Activated CD8-positive, alpha-beta memory T cell treated with anti-CD3 and anti-CD28 coated beads, Interleukin-2, amount 10 ng/mL, durations not matched to agents 7 days and 5 days (primary cell): ENCODE data around the gene HINT1. TPM values are rescaled to one million over a fixed set of nuclear protein-coding genes. Genes with fewer than 3 reads are reported as not detected.
A peak's percentile ranks its signal among the peaks of the same experiment; 100 is the strongest.
"Not testable (repeated sequence)": the region's sequence is repeated elsewhere in the genome, so short reads cannot be mapped to it uniquely, and the experiment has no call there.

ENCODE experiments used
- ATAC-seq: fragments of 150-1000 bp; cut with Tn5 transposase; one replicate; pipeline ENCODE4 v1.10.0; 2021; ENCODE audit warnings: moderate library complexity
- CTCF ChIA-PET: fragments of 350-600 bp; sonication (Branson Sonifier 250); formaldehyde crosslinking; loops from one replicate; lab custom pipeline; 2021; ENCODE audit warnings: antibody characterized with exemption; lab: Charles Lee
- DNase-seq: peaks from one replicate; pipeline ENCODE4 v3.0.0-alpha.2; 2020
- H3K27ac Mint-ChIP-seq: one replicate; pipeline ENCODE4 v1.8.0; 2021; ENCODE audit warnings: mild to moderate bottlenecking, mixed read lengths
- H3K27me3 Mint-ChIP-seq: one replicate; pipeline ENCODE4 v1.8.0; 2021; ENCODE audit warnings: mixed read lengths
- H3K36me3 Mint-ChIP-seq: one replicate; pipeline ENCODE4 v1.8.0; 2021; ENCODE audit warnings: mild to moderate bottlenecking, mixed read lengths
- H3K4me1 Mint-ChIP-seq: one replicate; pipeline ENCODE4 v1.8.0; 2021; ENCODE audit warnings: mixed read lengths
- H3K4me3 Mint-ChIP-seq: one replicate; pipeline ENCODE4 v1.8.0; 2021; ENCODE audit warnings: mild to moderate bottlenecking, moderate library complexity, mixed read lengths
- H3K9me3 Mint-ChIP-seq: one replicate; pipeline ENCODE4 v1.8.0; 2022; ENCODE audit warnings: low read depth, mixed read lengths
- total RNA-seq, 2 experiments: library from RNA; stranded (reverse); gene quantifications; one replicate each; pipeline ENCODE4 v1.2.3, GENCODE V29; 2021

The HINT1 gene
- total RNA-seq, 2 experiments from 2014 or later, result 261 to 288 TPM

- not testable (repeated sequence) for H3K27me3 Mint-ChIP-seq, H3K36me3 Mint-ChIP-seq, H3K4me1 Mint-ChIP-seq
Observed at GRCh38 chr5:131133091-131133490, 32.0 kb downstream of the HINT1 start.

GRCh38 chr5:131129306-131129705 lies 35.8 kb downstream of the HINT1 start:
- no peak overlapping the region for H3K27ac Mint-ChIP-seq
- no peaks in the 10 kb centered on the region for H3K27me3 Mint-ChIP-seq
- H3K4me1 Mint-ChIP-seq, result peaks cover 3% of the 10 kb centered on the region
- CTCF ChIA-PET, result no interaction called here
- ATAC-seq, result no peak
- H3K4me3 Mint-ChIP-seq, result no peak overlapping the region
- peaks cover 9% of the 10 kb centered on the region for H3K9me3 Mint-ChIP-seq
- H3K36me3 Mint-ChIP-seq, result peaks cover 4% of the 10 kb centered on the region
- DNase-seq, result no peak

More at GRCh38 chr5:131133091-131133490, 32.0 kb downstream of the HINT1 start:
- ATAC-seq, H3K4me3 Mint-ChIP-seq, H3K27ac Mint-ChIP-seq, H3K9me3 Mint-ChIP-seq, CTCF ChIA-PET, DNase-seq: not testable (repeated sequence)

- not testable (repeated sequence) for H3K27me3 Mint-ChIP-seq, H3K27ac Mint-ChIP-seq, H3K36me3 Mint-ChIP-seq, ATAC-seq, DNase-seq, H3K4me1 Mint-ChIP-seq, H3K4me3 Mint-ChIP-seq
- H3K9me3 Mint-ChIP-seq, result peaks cover 13% of the 10 kb centered on the region
- CTCF ChIA-PET, result interaction anchor here (0.6 kb wide), 1 partner anchor 254 kb away, joined by 4 read pairs; no protein-coding TSS in a partner anchor
Observed at GRCh38 chr5:131127244-131127643, 37.8 kb downstream of the HINT1 start.

- H3K27me3 Mint-ChIP-seq, result peaks cover 6% of the 10 kb centered on the region
- peaks cover 2% of the 10 kb centered on the region for H3K4me1 Mint-ChIP-seq
- H3K9me3 Mint-ChIP-seq, result no peaks in the 10 kb centered on the region
- H3K27ac Mint-ChIP-seq, result no peak overlapping the region
- CTCF ChIA-PET, result no interaction called here
- ATAC-seq (no peak), DNase-seq (no peak)
- no peak overlapping the region for H3K4me3 Mint-ChIP-seq
- no peaks in the 10 kb centered on the region for H3K36me3 Mint-ChIP-seq
Observed at GRCh38 chr5:131114754-131115153, 50.3 kb downstream of the HINT1 start.

- H3K27ac Mint-ChIP-seq, result no peak overlapping the region
- DNase-seq, result no peak
- peaks cover 4% of the 10 kb centered on the region for H3K4me1 Mint-ChIP-seq
- ATAC-seq, result no peak
- no peaks in the 10 kb centered on the region for H3K36me3 Mint-ChIP-seq
- H3K9me3 Mint-ChIP-seq, result no peaks in the 10 kb centered on the region
- H3K4me3 Mint-ChIP-seq, result no peak overlapping the region
- CTCF ChIA-PET, result interaction anchor here (0.8 to 2.5 kb wide), 4 partner anchors 41 to 1341 kb away, joined by 3 to 12 read pairs (median 4); no protein-coding TSS in a partner anchor
- H3K27me3 Mint-ChIP-seq, result no peaks in the 10 kb centered on the region
Observed at GRCh38 chr5:131112424-131112823, 52.6 kb downstream of the HINT1 start.

- Mint-ChIP-seq H3K4me3 (no peak overlapping the region), H3K9me3 (no peaks in the 10 kb centered on the region), H3K4me1 (peaks cover 4% of the 10 kb centered on the region), H3K36me3 (no peaks in the 10 kb centered on the region), H3K27ac (no peak overlapping the region), H3K27me3 (no peaks in the 10 kb centered on the region)
- CTCF ChIA-PET, result interaction anchor here (0.5 kb wide), 1 partner anchor 14 kb away, joined by 3 read pairs; no protein-coding TSS in a partner anchor
- no peak for ATAC-seq
- DNase-seq, result no peak
Observed at GRCh38 chr5:131110256-131110594, 54.8 kb downstream of the HINT1 start.

- CTCF ChIA-PET, result interaction anchor here (0.5 to 1.6 kb wide), 4 partner anchors 13 to 1338 kb away, joined by 3 to 4 read pairs (median 4); no protein-coding TSS in a partner anchor
- DNase-seq (no peak), ATAC-seq (peak; percentile 76)
- Mint-ChIP-seq H3K27ac (no peak overlapping the region), H3K4me3 (no peak overlapping the region), H3K36me3 (no peaks in the 10 kb centered on the region), H3K27me3 (no peaks in the 10 kb centered on the region), H3K4me1 (peaks cover 4% of the 10 kb centered on the region), H3K9me3 (no peaks in the 10 kb centered on the region)
Observed at GRCh38 chr5:131109540-131110255, 55.4 kb downstream of the HINT1 start.

Other genes with a start within 250 kb of the HINT1 start
- gene LYRM7, start 5.7 kb upstream of the HINT1 start, total RNA-seq, result 10 to 100 TPM; 12.2 to 15.4 TPM
- gene CDC42SE2, start 98.8 kb upstream of the HINT1 start, total RNA-seq, result 100 to 1,000 TPM; 118 to 149 TPM